Activated CD4-positive, alpha-beta T cell treated with anti-CD3 and anti-CD28 coated beads, Interleukin-10, Interleukin-2, amounts not matched to agents 100 ng/mL and 50 ng/mL, durations not matched to agents 16 hours and 8 hours (primary cell): ENCODE results near the gene PKN2.
A peak's percentile ranks its signal among the peaks of the same experiment; 100 is the strongest.
"Not testable (repeated sequence)": the region's sequence is repeated elsewhere in the genome, so short reads cannot be mapped to it uniquely, and the experiment has no call there.

Source experiments
- DNase-seq: peaks from one replicate; pipeline ENCODE4 v3.0.0-alpha.2; 2020

Gene PKN2

GRCh38 chr1:88680911-88681622 lies 3.0 kb upstream of the PKN2 start:
- no peak for DNase-seq

- DNase-seq: peak; percentile 76
Measured at GRCh38 chr1:88684482-88685258, 597 bp downstream of the PKN2 start.

- DNase-seq: peak; percentile 28
Measured at GRCh38 chr1:88685259-88685620, 1.2 kb downstream of the PKN2 start.

- DNase-seq: no peak
Measured at GRCh38 chr1:88691540-88691939, 7.5 kb downstream of the PKN2 start.

- DNase-seq: no peak
Measured at GRCh38 chr1:88695781-88696180, 11.7 kb downstream of the PKN2 start.

GRCh38 chr1:88697503-88697902 lies 13.4 kb downstream of the PKN2 start:
- DNase-seq: no peak

GRCh38 chr1:88698140-88698539 lies 14.1 kb downstream of the PKN2 start:
- no peak for DNase-seq

GRCh38 chr1:88698764-88699163 lies 14.7 kb downstream of the PKN2 start:
- DNase-seq: no peak

GRCh38 chr1:88700425-88701013 lies 16.4 kb downstream of the PKN2 start:
- no peak for DNase-seq

GRCh38 chr1:88701275-88701674 lies 17.2 kb downstream of the PKN2 start:
- DNase-seq: no peak

GRCh38 chr1:88701793-88702192 lies 17.7 kb downstream of the PKN2 start:
- DNase-seq: not testable (repeated sequence)

GRCh38 chr1:88708011-88708410 lies 23.9 kb downstream of the PKN2 start:
- DNase-seq: no peak

- DNase-seq: not testable (repeated sequence)
Measured at GRCh38 chr1:88712907-88713306, 28.8 kb downstream of the PKN2 start.

- DNase-seq: not testable (repeated sequence)
Measured at GRCh38 chr1:88716571-88716970, 32.5 kb downstream of the PKN2 start.

- no peak for DNase-seq
Measured at GRCh38 chr1:88722492-88722891, 38.4 kb downstream of the PKN2 start.

GRCh38 chr1:88726697-88727096 lies 42.6 kb downstream of the PKN2 start:
- no peak for DNase-seq

GRCh38 chr1:88727205-88727604 lies 43.1 kb downstream of the PKN2 start:
- DNase-seq: no peak

GRCh38 chr1:88729297-88729696 lies 45.2 kb downstream of the PKN2 start:
- no peak for DNase-seq

GRCh38 chr1:88730132-88730675 lies 46.1 kb downstream of the PKN2 start:
- DNase-seq: no peak

GRCh38 chr1:88730995-88731394 lies 46.9 kb downstream of the PKN2 start:
- DNase-seq: no peak

GRCh38 chr1:88731475-88732269 lies 47.6 kb downstream of the PKN2 start:
- DNase-seq: no peak

GRCh38 chr1:88735382-88735781 lies 51.3 kb downstream of the PKN2 start:
- no peak for DNase-seq

- DNase-seq: no peak
Measured at GRCh38 chr1:88735909-88736308, 51.8 kb downstream of the PKN2 start.
